ENCODE results near the gene DOCK2.

The DOCK2 gene

DNA sequence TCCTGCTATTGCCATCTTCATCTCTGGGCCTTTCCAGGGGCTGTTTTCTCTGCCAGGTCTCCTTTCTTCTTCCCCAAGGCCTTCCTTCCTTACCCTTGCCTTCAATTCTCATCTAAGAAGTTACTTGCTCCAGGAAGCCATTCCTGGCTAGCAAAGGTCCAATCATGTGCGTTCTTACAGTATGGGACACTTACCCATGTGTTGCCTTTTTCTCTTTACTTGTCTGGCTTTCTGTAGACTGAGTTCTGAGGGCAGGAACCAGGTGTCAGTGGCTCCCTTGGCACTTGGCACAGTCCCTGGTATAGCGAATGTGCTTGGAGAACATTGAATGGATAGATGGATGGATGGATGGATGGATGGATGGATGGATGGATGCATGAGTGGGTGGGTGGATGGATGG, 478.9 kb downstream of the DOCK2 start:
- no peak overlapping the region for H3K4me3 ChIP-seq (replicated peaks; ENCODE audit: low read depth, low read length)
- TF ChIP-seq, protein P1, sequence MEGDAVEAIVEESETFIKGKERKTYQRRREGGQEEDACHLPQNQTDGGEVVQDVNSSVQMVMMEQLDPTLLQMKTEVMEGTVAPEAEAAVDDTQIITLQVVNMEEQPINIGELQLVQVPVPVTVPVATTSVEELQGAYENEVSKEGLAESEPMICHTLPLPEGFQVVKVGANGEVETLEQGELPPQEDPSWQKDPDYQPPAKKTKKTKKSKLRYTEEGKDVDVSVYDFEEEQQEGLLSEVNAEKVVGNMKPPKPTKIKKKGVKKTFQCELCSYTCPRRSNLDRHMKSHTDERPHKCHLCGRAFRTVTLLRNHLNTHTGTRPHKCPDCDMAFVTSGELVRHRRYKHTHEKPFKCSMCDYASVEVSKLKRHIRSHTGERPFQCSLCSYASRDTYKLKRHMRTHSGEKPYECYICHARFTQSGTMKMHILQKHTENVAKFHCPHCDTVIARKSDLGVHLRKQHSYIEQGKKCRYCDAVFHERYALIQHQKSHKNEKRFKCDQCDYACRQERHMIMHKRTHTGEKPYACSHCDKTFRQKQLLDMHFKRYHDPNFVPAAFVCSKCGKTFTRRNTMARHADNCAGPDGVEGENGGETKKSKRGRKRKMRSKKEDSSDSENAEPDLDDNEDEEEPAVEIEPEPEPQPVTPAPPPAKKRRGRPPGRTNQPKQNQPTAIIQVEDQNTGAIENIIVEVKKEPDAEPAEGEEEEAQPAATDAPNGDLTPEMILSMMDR (IDR thresholded peaks at IDR 0.05; ENCODE audit: low read length, missing control alignments), result no peak
- DNase-seq (ENCODE audit: low read depth), result no peak

- TF ChIP-seq, protein P1 (IDR thresholded peaks at IDR 0.05; ENCODE audit: low read length, missing control alignments), result no peak
- no peak overlapping the region for H3K4me3 ChIP-seq (replicated peaks; ENCODE audit: low read depth, low read length)
- no peak for DNase-seq (ENCODE audit: low read depth)
Observed at GRCh38 chr5:170117736-170118135, 480.7 kb downstream of the DOCK2 start.

GRCh38 chr5:170120576-170120975, 483.5 kb downstream of the DOCK2 start:
- DNase-seq (ENCODE audit: low read depth), result peak; percentile 65
- TF ChIP-seq, protein P1 (IDR thresholded peaks at IDR 0.05; ENCODE audit: low read length, missing control alignments), result no peak
- H3K4me3 ChIP-seq (replicated peaks; ENCODE audit: low read depth, low read length), result no peak overlapping the region

DNA sequence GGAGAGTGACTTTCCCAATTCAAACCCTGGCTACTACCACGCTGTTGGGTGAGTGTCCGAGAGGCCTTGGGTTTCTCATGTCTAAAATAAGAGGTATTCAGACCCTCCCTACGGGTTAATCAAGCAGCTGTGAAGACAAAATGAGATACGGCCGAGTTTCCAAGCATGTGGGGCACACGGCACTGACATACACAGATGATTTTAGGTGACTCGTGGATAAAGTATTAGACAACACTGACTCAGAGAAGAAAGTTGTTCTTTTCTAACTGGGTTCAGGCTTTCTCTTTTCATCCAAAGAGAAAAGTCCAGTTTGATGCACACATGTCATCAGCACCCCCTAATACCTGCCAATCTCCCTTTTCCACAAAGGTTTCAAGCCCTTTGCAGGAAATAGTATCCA, 484.2 kb downstream of the DOCK2 start:
- DNase-seq (ENCODE audit: low read depth), result peak; percentile 6
- H3K4me3 ChIP-seq (replicated peaks; ENCODE audit: low read depth, low read length), result no peak overlapping the region
- TF ChIP-seq, protein P1 (IDR thresholded peaks at IDR 0.05; ENCODE audit: low read length, missing control alignments), result no peak

DNA sequence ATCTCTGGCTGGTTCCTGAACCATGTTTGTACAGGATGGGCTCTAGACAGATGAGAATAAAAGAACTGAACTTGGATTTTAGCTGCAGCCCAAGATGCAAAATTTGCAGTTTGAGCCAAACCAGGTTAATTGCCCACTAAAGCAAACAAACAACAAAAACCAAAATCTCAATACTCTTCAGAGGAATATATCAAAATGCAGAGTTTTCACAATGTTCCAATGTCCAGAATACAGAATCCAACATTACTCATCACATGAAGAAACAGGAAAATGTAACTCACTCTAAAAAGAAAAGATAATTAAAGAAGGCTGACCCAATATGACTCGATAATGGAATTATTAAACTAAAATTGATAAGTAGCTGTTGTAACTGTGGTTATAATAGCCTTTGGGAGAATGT, 489.0 kb downstream of the DOCK2 start:
- DNase-seq (ENCODE audit: low read depth), result no peak
- H3K4me3 ChIP-seq (replicated peaks; ENCODE audit: low read depth, low read length), result no peak overlapping the region
- TF ChIP-seq, protein P1 (IDR thresholded peaks at IDR 0.05; ENCODE audit: low read length, missing control alignments), result no peak

- TF ChIP-seq, protein P1 (IDR thresholded peaks at IDR 0.05; ENCODE audit: low read length, missing control alignments), result no peak
- DNase-seq (ENCODE audit: low read depth), result no peak
- H3K4me3 ChIP-seq (replicated peaks; ENCODE audit: low read depth, low read length), result no peak overlapping the region
Observed at GRCh38 chr5:170126626-170127025, 489.6 kb downstream of the DOCK2 start.

DNA sequence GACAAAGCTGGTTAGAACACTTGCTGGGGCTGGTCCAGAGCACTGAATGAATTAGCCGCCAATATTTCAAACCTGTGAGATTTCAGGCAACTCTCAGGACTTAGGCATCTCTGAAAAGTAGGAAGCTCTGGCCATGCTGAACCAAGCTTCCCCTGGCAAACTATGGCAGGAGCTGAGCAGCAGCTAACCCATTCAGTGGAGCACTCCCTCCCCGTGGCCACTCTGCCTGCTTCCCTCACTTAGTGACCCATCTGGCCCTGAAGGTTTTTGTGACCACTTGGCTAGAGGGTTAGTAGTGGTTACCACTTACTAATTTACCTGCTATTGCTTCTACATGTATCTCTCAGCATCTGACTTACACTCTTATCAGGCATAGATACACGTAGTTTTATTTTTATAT, 494.2 kb downstream of the DOCK2 start:
- no peak overlapping the region for H3K4me3 ChIP-seq (replicated peaks; ENCODE audit: low read depth, low read length)
- TF ChIP-seq, protein P1 (IDR thresholded peaks at IDR 0.05; ENCODE audit: low read length, missing control alignments), result no peak
- no peak for DNase-seq (ENCODE audit: low read depth)
